OCI-M2 (cell line): Measurements from ENCODE around the gene RPL7L1.
"Not testable (repeated sequence)": the region's sequence is repeated elsewhere in the genome, so short reads cannot be mapped to it uniquely, and the experiment has no call there.

Experiments
- DNase-seq: peaks from one replicate; lab custom pipeline; 2025; ENCODE audit not compliant: unreplicated experiment; lab: John Stamatoyannopoulos, UW

RPL7L1 gene

GRCh38 chr6:42879372-42880239, at the start of gene RPL7L1:
Gene RPL7L1 (plus strand): TSS chr6:42879616. CDS start chr6:42879911, 295 bp downstream.
- DNase-seq: peak; percentile 90

DNA sequence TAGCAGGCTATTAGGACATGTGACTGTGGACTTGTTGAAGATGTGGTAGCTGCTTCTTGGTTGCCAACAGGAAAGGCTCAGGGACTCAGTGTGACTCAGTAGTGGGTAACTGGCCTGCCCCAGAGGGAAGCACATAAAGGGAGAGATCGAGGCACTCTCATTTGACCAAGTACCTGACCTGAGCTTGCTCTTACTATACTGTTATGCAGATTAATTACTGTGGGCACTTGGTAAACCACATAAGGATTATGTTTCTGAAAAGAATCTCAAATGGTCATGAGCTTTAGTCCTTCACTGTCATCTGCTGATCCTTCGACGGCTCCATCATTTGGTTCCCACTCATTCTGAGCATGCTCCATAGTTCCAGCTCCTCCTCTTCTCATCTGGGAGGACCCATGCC, 48.2 kb upstream of the RPL7L1 start:
- no peak for DNase-seq

- no peak for DNase-seq
Observed at GRCh38 chr6:42834056-42834455, 45.4 kb upstream of the RPL7L1 start.

DNA sequence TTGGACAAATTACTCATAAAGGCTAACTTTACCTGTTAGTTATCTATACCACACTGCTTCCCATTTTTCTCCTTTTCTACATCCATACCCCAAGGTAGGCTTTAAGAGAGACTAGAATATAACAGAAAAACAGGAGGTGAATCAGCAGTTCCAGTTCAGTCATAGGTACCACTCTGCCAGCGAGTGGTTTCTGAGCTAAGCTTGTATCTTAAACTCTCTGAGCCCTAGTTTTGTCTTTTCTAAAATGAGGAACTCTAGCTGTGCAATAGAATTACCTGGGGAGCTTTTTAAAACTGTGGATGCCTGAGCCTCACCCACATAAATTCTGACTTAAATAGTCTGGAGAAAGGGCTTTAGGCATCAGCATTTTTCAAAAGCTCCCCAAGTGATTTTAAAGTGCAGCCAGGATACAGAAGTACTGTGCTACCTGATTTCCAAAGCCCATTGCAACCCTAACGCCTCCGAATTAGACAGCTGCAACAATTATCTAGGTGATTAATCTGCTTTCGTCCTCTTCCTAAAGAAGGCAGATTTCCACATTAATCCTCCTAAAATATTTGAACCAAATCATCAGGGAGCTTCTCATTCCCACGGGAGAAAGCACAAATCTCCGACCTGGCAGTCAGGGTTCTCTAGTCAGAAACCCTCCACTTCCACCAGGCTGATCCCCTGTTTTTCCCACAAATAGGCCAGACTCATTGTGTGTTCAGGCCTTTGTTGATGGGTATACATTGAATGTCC, 37.4 kb upstream of the RPL7L1 start:
- no peak for DNase-seq

DNA sequence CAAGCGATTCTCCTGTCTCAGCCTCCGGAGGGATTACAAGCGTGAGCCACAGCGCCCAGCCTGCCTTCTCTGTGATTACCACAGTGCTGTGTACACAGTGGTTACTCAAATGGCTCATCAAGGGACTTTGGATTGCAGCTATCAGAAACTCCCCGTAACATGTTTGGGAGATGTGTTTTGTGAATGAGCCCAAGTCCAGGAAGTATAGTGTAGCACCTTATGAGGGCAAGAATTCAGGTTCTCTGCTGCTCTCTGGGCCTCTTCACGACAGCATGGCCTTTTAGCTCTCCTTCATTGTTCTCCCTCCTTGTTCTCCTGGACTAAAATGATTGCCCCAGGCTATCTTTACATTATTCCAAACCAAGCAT, 34.1 kb upstream of the RPL7L1 start:
- DNase-seq: no peak

DNA sequence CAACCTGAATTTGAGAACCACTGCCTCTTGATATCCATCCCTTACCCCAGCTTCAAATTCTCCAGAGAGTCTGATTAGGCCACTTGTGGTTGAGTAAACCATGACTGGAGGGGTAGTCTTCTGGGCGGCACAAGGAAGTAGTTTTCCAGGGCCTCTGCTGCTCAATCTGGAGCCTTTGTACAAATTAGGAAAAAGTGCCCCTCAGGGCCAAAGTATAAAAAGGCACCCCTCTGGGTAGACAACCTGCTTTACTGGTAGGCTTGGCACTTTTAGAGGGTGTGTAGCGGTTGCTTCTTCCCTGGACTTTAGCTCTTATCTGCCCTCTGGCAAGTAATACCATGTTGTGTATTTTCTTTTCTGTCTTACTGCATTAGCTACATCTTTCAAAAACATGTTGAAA, 32.9 kb upstream of the RPL7L1 start:
- DNase-seq: no peak

- DNase-seq: no peak
Observed at GRCh38 chr6:42848700-42849099, 30.7 kb upstream of the RPL7L1 start.

GRCh38 chr6:42851599-42851998, 27.8 kb upstream of the RPL7L1 start:
- DNase-seq: no peak

DNA sequence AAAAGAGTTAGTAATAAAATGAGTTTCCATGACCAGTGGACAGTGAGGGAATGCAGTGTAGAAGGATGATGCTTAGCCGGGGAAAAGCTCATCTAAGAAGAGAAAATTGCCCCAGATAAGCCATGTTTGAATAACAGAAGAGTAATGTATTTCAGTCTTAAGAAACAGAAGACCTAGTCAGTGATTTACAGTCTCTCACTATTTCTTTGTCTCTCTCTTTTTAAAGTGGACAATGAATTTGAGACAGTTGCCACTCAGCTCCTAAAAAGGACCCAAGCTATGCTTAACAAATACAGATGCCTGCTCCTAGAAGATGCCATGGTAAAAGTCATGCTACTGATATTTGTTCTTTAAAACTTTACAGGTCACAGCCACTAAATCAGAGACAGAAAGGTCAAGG, 19.4 kb upstream of the RPL7L1 start:
- no peak for DNase-seq

DNA sequence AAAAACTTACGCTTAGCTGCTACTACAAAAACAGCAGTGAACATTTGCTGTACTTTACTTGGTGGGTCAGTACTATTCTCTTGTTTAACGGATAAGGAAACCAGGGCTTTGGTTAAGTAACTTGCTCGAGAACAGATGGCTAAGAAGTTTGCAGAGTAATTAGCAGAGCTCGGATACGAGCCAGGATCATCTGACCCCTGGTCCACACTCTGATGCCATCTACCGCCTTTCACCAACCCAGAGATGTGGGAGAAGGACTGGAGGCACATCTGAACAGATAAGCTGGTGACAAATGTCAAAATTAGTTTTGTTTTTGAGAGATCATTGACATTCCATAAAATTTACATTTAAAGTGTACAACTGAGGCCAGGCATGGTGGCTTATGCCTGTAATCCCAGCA, 18.9 kb upstream of the RPL7L1 start:
- no peak for DNase-seq

- DNase-seq: no peak
Observed at GRCh38 chr6:42864602-42865001, 14.8 kb upstream of the RPL7L1 start.

DNA sequence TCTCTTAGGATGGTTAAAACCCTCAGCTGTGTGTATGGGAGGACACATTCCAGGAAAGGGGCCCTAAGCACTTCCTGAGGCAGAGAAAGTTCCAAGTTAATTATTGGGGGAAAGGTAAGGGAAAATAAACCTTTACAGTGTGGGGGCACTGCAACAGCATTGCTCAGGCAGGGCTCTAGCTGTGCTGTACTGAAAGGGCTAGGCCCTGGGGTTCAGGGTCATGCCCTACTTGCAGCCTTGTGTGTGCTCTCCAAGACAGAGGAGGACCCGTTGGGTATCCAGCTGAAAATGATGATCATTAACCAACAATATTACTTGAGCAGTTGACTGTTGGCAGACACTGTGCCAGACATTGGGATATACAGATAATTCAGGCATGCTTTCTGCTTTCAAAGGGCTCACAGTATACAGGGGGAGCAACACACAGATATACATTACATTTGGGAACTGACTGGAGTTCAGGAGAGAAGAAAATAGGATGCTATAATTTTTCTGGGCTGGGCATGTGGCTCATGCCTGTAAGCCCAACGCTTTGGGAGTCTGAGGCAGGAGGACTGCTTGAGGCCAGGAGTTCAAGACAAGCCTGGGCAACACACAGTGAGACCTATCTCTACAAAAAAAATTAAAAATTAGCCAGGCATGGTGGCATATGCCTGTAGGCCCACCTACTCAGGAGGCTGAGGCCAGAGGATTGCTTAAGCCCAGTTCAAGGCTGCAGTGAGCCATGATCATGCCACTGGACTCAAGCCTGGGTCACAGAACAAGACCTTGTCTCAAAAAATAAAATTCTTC, 9.1 kb upstream of the RPL7L1 start:
- no peak for DNase-seq

GRCh38 chr6:42871711-42872110, 7.7 kb upstream of the RPL7L1 start:
- no peak for DNase-seq

- no peak for DNase-seq
Observed at GRCh38 chr6:42873313-42873712, 6.1 kb upstream of the RPL7L1 start.

GRCh38 chr6:42877695-42878094, 1.7 kb upstream of the RPL7L1 start:
- no peak for DNase-seq

- not testable (repeated sequence) for DNase-seq
Observed at GRCh38 chr6:42880240-42880817, 913 bp downstream of the RPL7L1 start.

- DNase-seq: not testable (repeated sequence)
Observed at GRCh38 chr6:42880871-42881270, 1.5 kb downstream of the RPL7L1 start.

- DNase-seq: no peak
Observed at GRCh38 chr6:42885702-42886101, 6.3 kb downstream of the RPL7L1 start.

GRCh38 chr6:42888201-42888600, 8.8 kb downstream of the RPL7L1 start:
- not testable (repeated sequence) for DNase-seq

DNA sequence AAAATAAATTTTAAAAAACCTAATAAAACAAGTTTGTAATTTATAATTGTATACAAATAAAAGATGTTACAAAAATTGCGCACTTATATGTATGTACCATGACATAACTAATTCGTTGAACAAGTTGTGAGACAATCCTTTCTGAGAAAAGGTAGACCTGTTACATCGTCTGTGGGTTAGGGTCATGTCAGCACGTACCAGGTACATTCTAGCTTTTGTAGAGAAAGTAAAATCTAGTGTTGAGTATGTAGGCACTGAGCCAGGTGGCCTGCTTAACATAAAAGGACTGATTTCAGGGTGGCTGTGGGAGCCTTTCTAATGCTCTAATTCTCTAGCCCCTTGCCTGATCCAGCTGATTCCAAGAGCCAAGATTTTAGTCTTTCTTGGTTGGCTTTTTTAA, 10.4 kb downstream of the RPL7L1 start:
- no peak for DNase-seq
